NCI-H2081 treated with DMSO at 0.1 percent for 48 hours (cell line): ENCODE measurements around the gene SEMA4G.

Source experiments
- DNase-seq: peaks from one replicate; lab custom pipeline; 2025; lab: John Stamatoyannopoulos, UW

SEMA4G gene

DNA sequence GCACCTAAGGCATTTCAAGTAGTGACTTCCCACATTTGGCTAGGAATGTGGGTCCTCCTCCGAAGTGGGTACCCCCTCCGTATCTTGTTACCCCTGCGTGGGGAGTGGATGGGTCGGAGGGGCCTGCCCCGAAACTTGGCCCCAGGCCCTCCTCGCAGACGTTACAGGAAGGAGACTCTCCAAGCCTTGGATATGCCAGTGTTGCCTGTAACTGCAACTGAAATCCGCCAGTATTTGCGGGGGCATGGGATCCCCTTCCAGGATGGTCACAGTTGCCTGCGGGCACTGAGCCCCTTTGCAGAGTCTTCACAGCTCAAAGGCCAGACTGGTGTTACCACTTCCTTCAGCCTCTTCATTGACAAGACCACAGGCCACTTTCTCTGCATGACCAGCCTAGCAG, 18.9 kb downstream of the SEMA4G start:
- DNase-seq = no peak

DNA sequence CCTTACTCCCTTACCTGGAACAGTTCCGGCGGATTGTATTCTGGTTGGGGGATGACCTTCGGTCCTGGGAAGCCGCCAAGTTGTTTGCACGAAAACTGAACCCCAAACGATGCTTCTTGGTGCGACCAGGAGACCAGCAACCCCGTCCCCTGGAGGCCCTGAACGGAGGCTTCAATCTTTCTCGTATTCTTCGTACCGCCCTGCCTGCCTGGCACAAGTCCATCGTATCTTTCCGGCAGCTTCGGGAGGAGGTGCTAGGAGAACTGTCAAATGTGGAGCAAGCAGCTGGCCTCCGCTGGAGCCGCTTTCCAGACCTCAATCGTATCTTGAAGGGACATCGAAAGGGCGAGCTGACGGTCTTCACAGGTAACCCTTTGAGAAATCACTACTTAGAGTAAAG, 19.8 kb downstream of the SEMA4G start:
- no peak for DNase-seq

DNA sequence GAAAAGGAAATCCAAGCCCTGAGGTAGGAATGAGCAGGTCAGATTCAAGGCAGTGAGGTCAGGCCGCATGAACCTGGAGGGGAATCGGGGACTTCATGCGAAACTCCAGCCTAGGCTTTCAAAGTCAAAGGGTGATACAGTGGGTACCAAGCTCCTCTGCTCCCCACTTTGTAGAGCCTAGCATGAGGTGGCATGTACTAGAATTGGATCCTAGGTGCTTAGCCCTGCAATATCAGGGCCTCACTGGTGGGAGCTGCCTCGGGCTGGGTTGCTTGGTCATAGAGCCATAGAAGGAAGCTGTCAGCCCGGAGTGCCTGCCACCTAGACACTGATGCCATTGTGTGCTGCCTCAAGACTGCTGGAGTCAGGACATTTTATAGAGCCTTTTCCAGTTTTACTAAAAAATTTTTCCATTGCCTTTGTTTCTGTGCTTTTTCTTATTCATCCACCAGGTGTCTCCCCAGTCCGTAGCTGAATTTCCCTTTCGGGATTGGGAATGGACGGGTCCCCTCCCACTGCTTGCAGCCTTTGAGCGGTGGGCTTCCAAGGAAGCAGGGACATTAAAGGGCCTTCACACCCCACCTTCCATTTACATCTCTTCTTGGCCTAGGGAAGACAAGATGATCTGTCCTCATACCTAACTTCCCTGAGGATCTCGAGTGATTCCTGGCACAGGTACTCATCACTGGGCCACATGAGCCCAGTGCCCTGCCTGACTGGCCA, 24.8 kb downstream of the SEMA4G start:
- no peak for DNase-seq

DNA sequence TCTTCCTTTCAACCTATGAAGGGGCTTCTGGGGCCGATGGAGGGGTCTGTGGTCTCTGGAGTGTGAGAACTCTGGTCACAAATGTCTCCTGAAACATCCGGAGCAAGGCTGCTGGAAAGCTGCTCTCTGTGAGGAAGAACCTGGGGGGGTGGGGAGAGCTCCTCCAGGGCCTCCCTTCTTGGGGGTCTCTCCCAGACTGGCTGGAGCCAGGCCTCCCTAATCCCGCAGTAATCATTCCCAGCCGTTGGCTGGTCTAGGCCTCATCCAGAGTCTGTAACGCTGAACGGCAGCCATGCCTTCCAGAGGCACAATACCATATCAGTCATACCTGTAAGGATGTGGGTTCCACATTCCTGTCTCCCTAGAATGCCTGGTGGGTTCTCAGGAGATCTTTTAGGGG, 25.9 kb downstream of the SEMA4G start:
- DNase-seq = no peak

DNA sequence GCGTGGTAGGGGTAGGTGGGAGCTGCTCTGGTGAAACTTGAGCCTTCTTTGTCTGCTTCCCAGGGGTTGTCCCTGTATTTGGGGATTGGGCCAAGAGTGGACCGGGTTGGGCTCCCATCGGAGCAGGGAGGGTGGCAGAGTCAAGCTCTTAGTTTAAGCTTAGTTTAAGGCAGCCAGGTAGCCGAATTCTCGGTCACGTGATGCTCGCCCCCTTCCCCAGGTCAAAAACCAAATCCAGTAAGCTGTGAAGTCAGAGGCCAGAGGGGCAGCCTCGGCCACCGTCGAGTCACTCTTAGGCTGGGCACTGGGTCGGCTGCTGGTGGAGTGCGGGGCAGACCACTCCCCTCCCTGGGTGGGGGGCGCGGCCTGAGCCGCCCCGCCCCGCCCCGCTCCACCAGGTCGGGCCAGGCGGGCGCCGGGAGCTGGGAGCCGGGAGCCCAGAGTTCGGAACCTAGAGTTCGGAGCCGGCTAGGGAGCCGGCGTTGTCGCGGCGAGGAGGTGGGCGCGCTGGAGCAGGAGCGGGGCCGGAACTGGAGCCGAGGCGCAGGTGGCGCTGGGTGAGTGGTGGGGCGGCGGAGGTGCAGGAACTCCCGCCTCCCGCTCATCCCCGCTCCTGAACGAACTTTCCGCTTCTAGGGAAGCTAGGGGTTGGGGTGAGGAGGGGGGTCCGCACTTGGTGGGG, 27.5 kb downstream of the SEMA4G start:
- no peak for DNase-seq

DNA sequence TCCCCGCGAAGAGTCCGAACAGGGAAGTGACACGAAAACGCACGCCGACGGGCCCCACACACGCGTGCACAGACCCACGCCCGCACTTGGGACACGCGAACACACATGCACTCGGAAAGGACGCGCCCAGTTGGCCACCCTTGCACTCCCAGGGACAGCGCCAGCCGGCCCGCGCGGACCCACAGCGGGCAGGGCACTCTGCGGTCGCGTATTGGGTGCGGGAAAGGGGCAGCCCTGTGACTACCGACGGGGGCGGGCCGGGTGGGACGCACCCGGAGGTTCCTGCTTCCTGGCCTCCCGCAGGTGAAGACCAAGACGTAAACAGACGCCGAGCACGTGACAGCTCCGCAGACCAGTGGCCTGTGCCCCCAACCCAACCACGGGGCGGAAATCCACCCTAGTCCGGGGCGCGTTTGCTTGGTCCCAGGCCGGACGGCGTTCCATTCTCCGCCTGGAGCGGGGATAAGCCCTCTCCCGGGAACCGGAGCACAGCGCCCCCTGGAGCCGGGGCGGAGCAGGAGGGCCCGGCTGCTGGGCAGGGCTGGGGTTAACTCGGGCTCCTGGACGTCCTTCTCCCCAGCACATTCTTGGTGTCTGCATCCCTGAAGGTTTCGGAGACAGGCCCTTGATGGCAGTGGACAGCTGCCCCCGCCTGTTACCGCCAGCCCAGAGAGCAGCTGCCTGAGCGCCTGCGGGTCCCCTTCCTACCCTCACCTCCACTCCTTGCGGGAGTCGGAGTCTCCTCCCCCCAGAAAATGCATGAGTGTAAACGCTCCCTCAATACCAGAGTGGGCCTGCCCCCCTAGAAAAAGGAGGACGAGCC, 28.3 kb downstream of the SEMA4G start:
- no peak for DNase-seq

DNA sequence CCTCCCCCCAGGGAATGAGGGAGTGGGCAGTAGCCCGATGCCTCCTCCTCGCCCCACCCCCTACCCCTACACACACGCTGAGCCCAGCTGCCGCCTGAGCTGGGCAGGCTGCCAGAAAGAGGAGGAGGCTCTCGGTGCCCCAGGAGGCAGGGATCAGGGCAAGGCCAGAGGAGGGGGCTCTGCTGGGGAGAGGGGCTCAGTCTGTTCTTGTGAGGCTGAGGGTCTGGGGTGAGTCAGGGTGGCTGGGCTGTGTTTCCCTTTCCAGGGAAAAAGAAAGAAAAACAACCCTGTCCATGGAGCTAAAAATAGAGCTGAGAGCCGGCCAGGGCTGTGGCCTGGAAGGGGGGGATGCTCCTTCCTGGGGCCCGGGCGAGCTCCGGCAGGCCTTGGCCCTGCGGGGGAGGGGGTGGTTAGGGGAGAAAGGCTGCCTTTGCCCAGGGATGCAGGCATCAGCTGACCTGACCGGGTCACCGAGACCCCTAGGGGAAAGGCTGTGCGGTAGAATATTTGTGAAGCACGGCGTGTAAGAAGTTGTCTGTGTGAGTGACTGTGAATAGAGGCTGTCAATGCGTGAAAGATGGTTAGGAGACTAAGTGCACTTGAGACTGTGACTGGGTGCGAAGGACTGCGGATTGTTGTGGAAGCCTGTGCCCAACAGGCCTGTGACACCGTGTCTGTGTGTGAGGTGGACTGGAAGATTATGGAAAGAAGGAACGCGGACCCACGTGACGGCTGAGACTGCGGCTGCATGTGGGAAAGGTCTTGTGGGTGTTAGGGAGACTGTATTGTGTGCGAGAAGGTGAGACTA, 29.1 kb downstream of the SEMA4G start:
- peak; percentile 32 for DNase-seq

DNA sequence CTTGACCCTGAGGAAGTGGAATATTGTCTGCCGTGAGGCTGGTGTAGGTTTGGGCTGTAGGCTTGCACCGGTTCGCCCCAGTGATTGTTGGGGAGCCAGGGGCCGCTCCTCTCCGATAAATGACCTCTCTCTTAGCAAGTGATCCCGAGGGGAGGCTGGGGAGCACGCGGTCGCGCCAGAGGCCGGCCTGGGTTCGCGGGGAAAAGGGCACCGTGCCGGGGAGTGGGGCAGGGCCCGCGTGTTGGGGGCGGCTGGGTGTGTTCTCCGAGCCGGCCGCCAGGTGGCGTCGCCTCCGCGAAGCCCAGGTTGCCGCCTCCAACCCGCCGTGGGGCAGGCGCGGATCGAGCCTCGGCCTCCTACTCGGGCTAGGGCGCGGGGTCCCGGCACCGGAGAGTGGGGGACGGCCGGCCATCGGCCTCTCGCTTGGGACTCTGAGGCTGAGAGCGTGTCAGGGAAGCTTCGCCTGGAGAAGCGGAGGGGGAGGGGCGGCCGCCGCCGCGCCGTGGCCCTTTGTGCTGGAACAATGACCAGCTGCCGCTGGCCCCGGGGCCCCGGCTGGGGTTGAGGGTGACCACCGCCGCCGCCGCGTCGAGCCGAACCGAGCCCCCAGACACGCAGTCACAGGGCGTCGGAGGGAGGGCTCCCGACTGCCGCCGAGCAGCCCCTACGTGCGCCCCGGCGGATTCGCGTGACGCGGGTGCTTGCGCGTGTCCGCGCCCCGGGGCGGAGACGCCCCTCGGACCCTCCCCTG, 29.9 kb downstream of the SEMA4G start:
- DNase-seq = no peak

DNA sequence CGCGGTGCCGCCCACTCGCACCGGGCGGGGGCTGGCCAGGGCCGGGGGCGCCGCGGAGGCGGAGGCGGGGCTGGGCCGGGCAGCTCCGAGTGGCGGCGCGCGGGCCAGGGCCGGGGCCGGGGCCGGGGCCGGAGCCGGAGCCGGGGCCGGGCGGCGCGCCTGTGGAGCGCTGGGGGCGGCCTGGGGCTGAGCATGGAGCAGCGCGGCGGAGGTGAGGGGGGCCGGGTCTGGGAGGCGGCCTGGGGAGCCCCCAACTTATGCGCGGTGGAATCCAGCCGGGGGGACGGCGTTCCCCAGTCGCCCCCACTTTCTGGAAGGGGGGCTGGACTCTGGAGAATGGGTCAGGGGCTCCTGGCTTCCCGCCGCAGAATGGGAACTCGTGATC, 30.4 kb downstream of the SEMA4G start, which contains the start of gene LZTS2:
LZTS2 (plus strand) TSS at position 67 of the 385 bp plus-strand sequence. CDS start 2,731 bp downstream, outside the sequence.
- no peak for DNase-seq

DNA sequence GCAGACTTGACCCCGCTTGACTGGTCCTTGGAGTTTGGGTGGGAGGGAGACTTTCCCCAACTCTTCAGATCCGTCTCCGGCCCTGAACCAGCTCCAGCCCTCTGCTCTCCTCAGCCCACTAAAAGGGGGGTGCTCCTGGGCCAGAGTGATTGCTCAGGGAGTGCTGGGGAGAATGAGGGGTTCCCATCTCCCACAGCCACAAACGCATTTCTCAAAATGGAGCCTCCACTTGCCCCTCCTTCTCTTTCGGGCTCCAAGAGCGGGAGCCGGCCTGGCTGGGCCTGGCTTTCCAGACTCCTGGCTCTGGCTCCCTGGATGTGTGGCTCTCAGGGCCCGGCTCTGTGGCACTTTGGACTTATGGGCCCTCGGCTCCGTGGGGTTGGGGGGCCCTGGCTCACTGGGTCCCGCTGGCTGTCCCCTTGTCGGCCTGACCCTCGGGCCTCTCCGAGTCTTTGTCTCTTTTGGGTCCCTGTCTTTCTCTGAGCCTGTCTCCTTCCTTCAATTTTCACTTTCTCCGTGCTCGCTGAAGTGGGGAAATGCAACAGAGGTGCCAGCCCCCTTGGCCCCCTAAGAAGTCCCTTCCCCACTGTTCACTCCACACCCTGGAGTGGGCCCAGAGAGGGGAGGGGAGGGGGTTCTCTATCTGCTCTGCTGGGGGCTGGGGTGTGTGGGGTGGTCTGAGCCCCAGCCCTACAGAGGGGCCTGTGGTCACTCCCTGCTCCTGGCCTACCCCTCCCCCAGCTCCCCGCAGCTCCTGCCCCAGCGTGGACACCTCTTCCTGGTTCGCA, 31.0 kb downstream of the SEMA4G start:
- DNase-seq = no peak

DNA sequence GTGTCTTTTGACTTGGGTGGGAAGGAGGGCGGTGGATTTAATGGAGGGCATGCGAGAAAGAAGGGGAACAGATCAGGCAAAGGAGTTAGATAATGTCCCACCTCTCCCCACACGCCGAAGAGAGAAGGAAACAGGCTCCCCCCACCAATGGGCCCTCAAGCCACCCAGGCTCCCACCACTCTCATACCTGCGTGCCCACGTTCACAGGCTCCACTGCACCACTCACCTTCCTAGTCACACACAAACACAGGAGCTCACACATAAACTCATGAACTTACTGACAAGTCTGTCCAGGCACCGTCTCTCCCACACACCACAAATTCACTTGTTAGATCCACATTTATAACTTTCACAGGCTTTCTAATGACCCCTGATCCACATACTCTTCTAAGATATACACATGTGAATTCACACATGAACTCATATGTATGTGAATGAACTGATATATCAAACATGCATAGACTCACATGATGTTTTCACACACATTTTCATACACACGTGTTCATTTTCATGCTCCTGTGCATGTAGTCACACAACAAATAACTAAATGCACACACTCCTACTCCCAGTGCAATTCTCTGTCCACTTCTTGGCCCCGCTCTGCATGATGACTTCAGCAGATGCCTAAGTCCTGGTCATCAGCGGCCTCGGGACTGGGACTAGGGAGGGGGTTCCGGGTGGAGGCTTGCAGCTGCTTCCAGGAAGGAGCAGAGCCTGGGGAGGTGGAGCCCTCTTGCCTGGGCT, 31.8 kb downstream of the SEMA4G start:
- no peak for DNase-seq

DNA sequence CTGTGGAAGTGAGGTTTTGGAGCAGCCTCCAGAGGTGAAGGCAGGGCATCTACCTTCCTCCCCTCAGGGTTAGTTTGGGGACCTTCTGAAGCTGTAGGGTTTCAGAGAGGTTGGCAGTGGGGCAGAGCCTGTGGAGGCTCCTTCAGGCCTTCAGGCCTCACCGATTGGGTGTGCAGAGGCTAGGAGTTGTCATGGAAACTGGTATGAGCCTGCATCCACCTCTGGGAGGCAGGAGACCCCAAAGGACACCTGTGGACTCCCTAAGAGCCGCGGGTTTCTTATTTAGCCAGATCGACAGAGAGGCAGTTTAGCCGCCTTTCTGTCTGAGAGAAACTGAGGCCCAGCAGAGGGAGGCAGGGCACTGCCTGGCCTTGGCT, 32.3 kb downstream of the SEMA4G start:
- DNase-seq = no peak

DNA sequence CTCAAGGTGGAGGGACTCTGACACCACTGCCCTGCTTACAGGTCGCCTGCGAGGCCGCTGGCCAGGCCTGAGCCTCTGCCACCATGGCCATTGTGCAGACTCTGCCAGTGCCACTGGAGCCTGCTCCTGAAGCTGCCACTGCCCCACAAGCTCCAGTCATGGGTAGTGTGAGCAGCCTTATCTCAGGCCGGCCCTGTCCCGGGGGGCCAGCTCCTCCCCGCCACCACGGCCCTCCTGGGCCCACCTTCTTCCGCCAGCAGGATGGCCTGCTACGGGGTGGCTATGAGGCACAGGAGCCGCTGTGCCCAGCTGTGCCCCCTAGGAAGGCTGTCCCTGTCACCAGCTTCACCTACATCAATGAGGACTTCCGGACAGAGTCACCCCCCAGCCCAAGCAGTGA, 33.2 kb downstream of the SEMA4G start:
- DNase-seq = no peak

DNA sequence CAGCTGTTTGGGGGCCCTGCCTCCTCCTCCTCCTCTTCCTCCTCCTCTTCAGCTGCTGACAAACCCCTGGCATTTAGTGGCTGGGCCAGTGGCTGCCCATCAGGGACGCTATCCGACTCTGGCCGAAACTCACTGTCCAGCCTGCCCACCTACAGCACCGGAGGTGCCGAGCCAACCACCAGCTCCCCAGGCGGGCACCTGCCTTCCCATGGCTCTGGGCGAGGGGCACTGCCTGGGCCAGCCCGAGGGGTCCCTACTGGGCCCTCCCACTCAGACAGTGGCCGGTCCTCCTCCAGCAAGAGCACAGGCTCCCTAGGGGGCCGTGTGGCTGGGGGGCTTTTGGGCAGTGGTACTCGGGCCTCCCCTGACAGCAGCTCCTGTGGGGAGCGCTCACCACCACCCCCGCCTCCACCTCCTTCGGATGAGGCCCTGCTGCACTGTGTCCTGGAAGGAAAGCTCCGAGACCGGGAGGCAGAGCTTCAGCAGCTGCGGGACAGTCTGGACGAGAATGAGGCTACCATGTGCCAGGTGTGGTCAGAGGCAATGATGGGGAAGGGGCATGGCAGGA, 34.4 kb downstream of the SEMA4G start:
- DNase-seq = no peak

DNA sequence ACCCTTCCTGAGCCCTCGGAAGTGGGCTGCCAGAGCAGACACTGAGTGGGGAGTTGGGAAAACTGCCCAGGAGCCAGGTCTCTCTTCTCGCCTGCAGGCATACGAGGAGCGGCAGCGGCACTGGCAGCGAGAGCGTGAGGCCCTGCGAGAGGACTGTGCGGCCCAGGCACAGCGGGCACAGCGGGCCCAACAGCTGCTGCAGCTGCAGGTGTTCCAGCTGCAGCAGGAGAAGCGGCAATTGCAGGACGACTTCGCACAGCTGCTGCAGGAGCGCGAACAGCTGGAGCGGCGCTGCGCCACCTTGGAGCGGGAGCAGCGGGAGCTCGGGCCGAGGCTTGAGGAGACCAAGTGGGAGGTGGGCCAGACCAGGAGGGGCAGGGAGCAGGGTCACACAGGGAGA, 36.1 kb downstream of the SEMA4G start:
- no peak for DNase-seq

DNA sequence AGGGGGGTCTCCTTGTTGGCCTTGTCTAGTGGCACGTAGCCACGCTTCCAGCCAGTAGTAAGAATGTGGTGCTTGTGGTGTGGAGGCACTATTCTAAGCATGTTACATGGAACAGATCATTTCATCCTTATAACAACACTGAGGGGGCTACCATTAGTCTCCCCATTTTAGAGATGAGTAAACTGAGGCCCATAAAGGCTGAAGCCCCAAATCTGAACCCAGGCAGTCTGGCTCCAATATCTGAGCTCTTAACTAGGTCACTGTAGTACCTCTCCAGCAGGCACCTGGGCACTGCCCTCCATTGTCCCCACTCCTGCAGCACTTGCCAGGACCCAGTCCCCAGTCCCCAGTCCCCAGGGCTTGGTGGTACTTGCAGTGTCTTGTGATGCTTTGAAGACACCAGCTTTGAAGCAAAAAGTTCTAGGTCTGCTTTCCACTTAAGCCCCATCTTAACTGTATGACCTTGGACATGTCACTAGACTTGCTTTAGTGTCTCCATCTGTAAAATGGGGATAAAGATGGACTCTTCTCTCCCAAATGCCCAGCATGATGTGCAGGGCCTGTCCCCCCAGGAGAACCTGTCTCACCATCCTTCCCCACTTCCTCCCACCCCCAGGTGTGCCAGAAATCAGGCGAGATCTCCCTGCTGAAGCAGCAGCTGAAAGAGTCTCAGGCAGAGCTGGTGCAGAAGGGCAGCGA, 36.7 kb downstream of the SEMA4G start:
- no peak for DNase-seq

DNA sequence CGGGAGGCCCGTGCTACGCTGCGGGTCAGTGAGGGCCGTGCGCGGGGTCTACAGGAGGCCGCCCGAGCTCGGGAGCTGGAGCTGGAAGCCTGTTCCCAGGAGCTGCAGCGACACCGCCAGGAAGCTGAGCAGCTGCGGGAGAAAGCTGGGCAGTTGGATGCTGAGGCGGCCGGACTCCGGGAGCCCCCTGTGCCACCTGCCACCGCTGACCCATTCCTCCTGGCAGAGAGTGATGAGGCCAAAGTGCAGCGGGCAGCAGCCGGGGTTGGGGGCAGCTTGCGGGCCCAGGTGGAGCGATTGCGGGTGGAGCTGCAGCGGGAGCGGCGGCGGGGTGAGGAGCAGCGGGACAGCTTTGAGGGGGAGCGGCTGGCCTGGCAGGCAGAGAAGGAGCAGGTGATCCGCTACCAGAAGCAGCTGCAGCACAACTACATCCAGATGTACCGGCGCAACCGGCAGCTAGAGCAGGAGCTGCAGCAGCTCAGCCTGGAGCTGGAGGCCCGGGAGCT, 37.3 kb downstream of the SEMA4G start:
- DNase-seq = no peak

DNA sequence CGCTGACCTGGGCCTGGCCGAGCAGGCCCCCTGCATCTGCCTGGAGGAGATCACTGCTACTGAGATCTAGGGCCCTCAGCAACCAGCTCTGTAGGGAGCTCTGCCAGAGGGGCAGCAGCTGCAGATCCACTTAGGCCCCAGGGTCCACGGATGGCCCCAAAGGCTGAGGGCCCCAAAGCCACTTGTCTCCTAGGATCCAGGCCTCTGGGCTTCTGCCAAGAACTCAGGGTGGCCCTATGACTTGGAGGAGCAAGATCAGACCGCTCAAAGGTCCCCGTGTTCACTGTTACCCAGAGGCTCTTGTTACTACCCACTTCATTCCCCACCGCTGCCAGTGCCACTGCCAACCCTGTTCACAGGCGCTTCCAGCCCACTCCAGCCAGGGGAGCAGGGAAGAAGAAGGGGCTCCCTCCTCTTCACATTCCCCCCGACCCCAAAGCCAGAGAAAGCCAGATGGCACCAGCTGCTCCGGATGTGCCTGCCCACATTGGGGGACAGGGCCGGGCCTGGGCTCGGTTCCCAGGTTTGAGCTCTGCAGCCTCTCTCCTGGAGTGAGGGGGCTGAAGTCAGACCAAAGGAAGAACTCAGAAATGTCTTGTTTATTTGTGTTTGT, 37.9 kb downstream of the SEMA4G start:
- DNase-seq = no peak
